Spleen (tissue), 7 donors: ENCODE data around the gene DLG2.

Experiments used
- POLR2A ChIP-seq, 3 donors: fragments of 450-650 bp; IDR thresholded peaks; one replicate each; pipeline ENCODE4 v1.5.1; 2017; ENCODE audit warnings: antibody characterized with exemption in 3 of 3, mild to moderate bottlenecking in 1 of 3
- POLR2AphosphoS5 ChIP-seq, 3 donors: sonication (generic); formaldehyde crosslinking; IDR thresholded peaks; one replicate each; pipeline ENCODE4 v1.5.1; 2017; ENCODE audit warnings: antibody characterized with exemption in 3 of 3
- TF ChIP-seq, protein P1 (sequence below), 11 experiments: fragments of 200-600 bp in 7 of 11; fragments of 450-650 bp in 4 of 11; sonication (generic) in 4 of 11; IDR thresholded peaks in 8 of 11; conservative IDR thresholded peaks in 3 of 11; 1 replicate in 7 of 11; 2 replicates in 4 of 11; pipeline versions ENCODE4 v1.4.0 to v1.8.0; 2016 to 2021; ENCODE audit warnings: antibody characterized with exemption in 11 of 11, inconsistent platforms in 4 of 11, mild to moderate bottlenecking in 1 of 11
- donor health status: DM: no; HTN: no; CAD: no; lungs with moderate emphysema.
- donor health status: DM: no; HTN: no; CAD: no.
- donor health status: DM: no; HTN: no; CAD: no.

DNA sequence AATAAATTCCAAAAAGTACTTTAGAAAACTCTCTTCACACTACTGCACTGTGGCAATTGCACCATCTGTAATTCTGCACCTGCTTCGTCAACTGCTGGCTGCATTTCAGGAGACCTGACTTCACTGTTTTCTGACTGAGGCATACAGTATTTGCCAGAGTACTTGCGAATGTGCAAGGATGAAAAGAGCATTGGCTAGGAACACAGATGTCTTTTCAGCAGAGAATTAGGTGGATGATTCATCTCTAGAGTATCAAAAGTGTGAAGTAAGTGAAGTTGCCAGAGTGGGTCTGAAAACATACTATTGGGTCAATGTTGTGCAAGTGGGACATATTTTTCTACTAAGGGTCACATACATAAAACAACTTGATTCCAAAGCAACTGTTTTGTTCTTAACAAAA, 1913.4 kb downstream of the DLG2 start:
- TF ChIP-seq POLR2A (IDR thresholded peaks at IDR 0.05) (no peak), POLR2AphosphoS5 (IDR thresholded peaks at IDR 0.05) (no peak)
- TF ChIP-seq, protein P1, sequence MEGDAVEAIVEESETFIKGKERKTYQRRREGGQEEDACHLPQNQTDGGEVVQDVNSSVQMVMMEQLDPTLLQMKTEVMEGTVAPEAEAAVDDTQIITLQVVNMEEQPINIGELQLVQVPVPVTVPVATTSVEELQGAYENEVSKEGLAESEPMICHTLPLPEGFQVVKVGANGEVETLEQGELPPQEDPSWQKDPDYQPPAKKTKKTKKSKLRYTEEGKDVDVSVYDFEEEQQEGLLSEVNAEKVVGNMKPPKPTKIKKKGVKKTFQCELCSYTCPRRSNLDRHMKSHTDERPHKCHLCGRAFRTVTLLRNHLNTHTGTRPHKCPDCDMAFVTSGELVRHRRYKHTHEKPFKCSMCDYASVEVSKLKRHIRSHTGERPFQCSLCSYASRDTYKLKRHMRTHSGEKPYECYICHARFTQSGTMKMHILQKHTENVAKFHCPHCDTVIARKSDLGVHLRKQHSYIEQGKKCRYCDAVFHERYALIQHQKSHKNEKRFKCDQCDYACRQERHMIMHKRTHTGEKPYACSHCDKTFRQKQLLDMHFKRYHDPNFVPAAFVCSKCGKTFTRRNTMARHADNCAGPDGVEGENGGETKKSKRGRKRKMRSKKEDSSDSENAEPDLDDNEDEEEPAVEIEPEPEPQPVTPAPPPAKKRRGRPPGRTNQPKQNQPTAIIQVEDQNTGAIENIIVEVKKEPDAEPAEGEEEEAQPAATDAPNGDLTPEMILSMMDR (IDR thresholded peaks at IDR 0.05 in 8 of 11, conservative IDR thresholded peaks at IDR 0.05 in 3 of 11) = no peak
